ENCODE measurements around the gene CENPM.

DNA sequence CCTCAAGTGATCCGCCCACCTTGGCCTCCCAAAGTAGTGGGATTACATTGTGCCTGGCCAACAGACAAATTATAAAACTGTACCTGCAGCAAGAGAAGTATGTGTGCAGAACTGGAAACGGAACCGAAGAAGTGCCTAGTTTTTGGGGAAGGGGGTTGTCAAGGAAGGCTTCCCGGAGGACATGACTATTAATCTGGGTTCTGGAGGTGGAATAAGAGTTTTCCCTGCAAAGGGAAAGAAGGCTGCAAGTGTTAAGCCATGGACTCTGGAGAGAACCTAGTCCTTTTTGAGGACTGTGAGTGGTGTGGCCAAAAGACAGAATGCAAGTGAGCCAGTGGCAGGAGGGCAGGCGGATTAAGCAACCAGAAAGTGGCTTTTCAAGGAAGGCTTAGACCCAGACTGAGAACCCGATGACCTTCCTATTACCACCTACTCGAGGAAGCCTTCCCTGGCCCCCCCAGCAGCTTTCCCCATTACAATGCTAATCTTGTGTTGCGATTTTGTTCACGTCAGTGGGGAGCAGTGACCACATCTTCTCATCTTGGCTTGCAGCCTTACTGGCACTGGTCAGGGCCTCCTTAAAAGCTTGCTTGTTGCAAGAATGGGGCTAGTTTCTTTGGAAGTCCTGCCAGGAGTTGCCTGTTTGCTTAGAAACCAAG lies 16.6 kb upstream of the CENPM start:
- no peak for TF ChIP-seq EP300 (IDR thresholded peaks at IDR 0.05; ENCODE audit: borderline replicate concordance in 1 of 2, control insufficient read depth in 1 of 2, low read depth in 2 of 2, low read length in 2 of 2)
- TF ChIP-seq, protein P1, sequence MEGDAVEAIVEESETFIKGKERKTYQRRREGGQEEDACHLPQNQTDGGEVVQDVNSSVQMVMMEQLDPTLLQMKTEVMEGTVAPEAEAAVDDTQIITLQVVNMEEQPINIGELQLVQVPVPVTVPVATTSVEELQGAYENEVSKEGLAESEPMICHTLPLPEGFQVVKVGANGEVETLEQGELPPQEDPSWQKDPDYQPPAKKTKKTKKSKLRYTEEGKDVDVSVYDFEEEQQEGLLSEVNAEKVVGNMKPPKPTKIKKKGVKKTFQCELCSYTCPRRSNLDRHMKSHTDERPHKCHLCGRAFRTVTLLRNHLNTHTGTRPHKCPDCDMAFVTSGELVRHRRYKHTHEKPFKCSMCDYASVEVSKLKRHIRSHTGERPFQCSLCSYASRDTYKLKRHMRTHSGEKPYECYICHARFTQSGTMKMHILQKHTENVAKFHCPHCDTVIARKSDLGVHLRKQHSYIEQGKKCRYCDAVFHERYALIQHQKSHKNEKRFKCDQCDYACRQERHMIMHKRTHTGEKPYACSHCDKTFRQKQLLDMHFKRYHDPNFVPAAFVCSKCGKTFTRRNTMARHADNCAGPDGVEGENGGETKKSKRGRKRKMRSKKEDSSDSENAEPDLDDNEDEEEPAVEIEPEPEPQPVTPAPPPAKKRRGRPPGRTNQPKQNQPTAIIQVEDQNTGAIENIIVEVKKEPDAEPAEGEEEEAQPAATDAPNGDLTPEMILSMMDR (IDR thresholded peaks at IDR 0.05 in 2 of 3, conservative IDR thresholded peaks at IDR 0.05 in 1 of 3; ENCODE audit: control insufficient read depth in 2 of 3, extremely low read depth in 1 of 3, insufficient read depth in 1 of 3, low read depth in 3 of 3, low read length in 3 of 3): no peak
- TF ChIP-seq MAX (IDR thresholded peaks at IDR 0.05; ENCODE audit: low read depth, low read length): no peak
- no peak for TF ChIP-seq POLR2A (IDR thresholded peaks at IDR 0.05; ENCODE audit: low read depth, low read length)
- no peak for TF ChIP-seq MTA2 (IDR thresholded peaks at IDR 0.05; ENCODE audit: low read depth)
- TF ChIP-seq, protein P2, sequence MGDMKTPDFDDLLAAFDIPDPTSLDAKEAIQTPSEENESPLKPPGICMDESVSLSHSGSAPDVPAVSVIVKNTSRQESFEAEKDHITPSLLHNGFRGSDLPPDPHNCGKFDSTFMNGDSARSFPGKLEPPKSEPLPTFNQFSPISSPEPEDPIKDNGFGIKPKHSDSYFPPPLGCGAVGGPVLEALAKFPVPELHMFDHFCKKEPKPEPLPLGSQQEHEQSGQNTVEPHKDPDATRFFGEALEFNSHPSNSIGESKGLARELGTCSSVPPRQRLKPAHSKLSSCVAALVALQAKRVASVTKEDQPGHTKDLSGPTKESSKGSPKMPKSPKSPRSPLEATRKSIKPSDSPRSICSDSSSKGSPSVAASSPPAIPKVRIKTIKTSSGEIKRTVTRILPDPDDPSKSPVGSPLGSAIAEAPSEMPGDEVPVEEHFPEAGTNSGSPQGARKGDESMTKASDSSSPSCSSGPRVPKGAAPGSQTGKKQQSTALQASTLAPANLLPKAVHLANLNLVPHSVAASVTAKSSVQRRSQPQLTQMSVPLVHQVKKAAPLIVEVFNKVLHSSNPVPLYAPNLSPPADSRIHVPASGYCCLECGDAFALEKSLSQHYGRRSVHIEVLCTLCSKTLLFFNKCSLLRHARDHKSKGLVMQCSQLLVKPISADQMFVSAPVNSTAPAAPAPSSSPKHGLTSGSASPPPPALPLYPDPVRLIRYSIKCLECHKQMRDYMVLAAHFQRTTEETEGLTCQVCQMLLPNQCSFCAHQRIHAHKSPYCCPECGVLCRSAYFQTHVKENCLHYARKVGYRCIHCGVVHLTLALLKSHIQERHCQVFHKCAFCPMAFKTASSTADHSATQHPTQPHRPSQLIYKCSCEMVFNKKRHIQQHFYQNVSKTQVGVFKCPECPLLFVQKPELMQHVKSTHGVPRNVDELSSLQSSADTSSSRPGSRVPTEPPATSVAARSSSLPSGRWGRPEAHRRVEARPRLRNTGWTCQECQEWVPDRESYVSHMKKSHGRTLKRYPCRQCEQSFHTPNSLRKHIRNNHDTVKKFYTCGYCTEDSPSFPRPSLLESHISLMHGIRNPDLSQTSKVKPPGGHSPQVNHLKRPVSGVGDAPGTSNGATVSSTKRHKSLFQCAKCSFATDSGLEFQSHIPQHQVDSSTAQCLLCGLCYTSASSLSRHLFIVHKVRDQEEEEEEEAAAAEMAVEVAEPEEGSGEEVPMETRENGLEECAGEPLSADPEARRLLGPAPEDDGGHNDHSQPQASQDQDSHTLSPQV (IDR thresholded peaks at IDR 0.05): no peak
- no peak for TF ChIP-seq TAF1 (IDR thresholded peaks at IDR 0.05; ENCODE audit: borderline replicate concordance, low read depth, low read length)
- TF ChIP-seq JUND (IDR thresholded peaks at IDR 0.05; ENCODE audit: low read depth, low read length): no peak
- TF ChIP-seq POLR2AphosphoS5 (IDR thresholded peaks at IDR 0.05; ENCODE audit: low read length): no peak
- no peak for TF ChIP-seq RB1 (IDR thresholded peaks at IDR 0.05; ENCODE audit: borderline replicate concordance)
- TF ChIP-seq, protein P3, sequence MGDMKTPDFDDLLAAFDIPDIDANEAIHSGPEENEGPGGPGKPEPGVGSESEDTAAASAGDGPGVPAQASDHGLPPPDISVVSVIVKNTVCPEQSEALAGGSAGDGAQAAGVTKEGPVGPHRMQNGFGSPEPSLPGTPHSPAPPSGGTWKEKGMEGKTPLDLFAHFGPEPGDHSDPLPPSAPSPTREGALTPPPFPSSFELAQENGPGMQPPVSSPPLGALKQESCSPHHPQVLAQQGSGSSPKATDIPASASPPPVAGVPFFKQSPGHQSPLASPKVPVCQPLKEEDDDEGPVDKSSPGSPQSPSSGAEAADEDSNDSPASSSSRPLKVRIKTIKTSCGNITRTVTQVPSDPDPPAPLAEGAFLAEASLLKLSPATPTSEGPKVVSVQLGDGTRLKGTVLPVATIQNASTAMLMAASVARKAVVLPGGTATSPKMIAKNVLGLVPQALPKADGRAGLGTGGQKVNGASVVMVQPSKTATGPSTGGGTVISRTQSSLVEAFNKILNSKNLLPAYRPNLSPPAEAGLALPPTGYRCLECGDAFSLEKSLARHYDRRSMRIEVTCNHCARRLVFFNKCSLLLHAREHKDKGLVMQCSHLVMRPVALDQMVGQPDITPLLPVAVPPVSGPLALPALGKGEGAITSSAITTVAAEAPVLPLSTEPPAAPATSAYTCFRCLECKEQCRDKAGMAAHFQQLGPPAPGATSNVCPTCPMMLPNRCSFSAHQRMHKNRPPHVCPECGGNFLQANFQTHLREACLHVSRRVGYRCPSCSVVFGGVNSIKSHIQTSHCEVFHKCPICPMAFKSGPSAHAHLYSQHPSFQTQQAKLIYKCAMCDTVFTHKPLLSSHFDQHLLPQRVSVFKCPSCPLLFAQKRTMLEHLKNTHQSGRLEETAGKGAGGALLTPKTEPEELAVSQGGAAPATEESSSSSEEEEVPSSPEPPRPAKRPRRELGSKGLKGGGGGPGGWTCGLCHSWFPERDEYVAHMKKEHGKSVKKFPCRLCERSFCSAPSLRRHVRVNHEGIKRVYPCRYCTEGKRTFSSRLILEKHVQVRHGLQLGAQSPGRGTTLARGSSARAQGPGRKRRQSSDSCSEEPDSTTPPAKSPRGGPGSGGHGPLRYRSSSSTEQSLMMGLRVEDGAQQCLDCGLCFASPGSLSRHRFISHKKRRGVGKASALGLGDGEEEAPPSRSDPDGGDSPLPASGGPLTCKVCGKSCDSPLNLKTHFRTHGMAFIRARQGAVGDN (IDR thresholded peaks at IDR 0.05): no peak
- no peak for TF ChIP-seq KAT2A (conservative IDR thresholded peaks at IDR 0.05; ENCODE audit: control insufficient read depth, low read depth, low read length)
- TF ChIP-seq ZNF217 (IDR thresholded peaks at IDR 0.05): no peak
- TF ChIP-seq, protein P4, sequence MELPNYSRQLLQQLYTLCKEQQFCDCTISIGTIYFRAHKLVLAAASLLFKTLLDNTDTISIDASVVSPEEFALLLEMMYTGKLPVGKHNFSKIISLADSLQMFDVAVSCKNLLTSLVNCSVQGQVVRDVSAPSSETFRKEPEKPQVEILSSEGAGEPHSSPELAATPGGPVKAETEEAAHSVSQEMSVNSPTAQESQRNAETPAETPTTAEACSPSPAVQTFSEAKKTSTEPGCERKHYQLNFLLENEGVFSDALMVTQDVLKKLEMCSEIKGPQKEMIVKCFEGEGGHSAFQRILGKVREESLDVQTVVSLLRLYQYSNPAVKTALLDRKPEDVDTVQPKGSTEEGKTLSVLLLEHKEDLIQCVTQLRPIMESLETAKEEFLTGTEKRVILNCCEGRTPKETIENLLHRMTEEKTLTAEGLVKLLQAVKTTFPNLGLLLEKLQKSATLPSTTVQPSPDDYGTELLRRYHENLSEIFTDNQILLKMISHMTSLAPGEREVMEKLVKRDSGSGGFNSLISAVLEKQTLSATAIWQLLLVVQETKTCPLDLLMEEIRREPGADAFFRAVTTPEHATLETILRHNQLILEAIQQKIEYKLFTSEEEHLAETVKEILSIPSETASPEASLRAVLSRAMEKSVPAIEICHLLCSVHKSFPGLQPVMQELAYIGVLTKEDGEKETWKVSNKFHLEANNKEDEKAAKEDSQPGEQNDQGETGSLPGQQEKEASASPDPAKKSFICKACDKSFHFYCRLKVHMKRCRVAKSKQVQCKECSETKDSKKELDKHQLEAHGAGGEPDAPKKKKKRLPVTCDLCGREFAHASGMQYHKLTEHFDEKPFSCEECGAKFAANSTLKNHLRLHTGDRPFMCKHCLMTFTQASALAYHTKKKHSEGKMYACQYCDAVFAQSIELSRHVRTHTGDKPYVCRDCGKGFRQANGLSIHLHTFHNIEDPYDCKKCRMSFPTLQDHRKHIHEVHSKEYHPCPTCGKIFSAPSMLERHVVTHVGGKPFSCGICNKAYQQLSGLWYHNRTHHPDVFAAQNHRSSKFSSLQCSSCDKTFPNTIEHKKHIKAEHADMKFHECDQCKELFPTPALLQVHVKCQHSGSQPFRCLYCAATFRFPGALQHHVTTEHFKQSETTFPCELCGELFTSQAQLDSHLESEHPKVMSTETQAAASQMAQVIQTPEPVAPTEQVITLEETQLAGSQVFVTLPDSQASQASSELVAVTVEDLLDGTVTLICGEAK (IDR thresholded peaks at IDR 0.05; ENCODE audit: borderline replicate concordance): no peak

All from GM12878 (cell line).